Fibroblast of lung (primary cell): ENCODE measurements around the gene XYLT1.

Source experiments
- EZH2 ChIP-seq: IDR thresholded peaks from 2 replicates; pipeline ENCODE4 v1.5.1; 2012; ENCODE audit warnings: low read length, control low read depth, mild to moderate bottlenecking; ENCODE audit errors: missing control alignments
- TF ChIP-seq, protein P1 (sequence below), 2 donors: IDR thresholded peaks in 1 of 2; conservative IDR thresholded peaks in 1 of 2; 1 replicate in 1 of 2; 2 replicates in 1 of 2; pipeline ENCODE4 v1.5.1; 2011 to 2012; ENCODE audit warnings: low read length in 2 of 2, control low read depth in 1 of 2, inconsistent platforms in 1 of 2, low read depth in 1 of 2, mild to moderate bottlenecking in 1 of 2

DNA sequence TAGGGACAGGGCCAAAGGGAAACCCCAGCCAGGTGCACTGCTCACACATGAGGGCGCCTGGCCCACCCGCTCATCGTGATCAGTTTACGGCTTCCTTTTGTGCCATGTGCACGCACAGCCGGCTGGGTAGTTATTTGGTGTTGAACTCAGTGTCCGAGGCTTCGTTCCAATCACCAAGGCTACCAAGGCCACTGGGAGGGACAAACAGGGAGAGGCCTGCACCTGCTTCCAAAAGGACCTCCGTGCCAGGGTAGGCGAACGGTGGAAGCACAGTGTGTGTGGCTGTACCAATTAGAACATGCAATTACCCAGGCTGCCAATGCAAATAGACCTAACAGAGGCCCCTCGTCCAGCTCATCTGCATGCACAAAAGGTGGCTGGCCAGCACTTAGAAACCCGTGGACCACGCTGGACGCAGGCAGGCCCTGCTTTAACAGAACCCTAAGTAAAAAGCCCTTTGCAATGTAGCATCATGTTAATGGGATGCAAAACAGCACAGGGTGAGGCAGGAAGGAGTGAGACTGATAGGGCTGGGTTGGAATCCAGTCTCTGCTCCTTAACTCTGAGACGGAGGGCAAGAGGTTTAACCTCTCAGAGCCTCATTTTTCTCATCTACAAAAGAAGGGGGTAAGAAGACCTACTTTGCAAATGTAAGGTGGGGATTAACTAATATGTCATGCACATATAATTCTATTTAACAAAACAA lies 204.0 kb downstream of the XYLT1 start:
- TF ChIP-seq, protein P1, sequence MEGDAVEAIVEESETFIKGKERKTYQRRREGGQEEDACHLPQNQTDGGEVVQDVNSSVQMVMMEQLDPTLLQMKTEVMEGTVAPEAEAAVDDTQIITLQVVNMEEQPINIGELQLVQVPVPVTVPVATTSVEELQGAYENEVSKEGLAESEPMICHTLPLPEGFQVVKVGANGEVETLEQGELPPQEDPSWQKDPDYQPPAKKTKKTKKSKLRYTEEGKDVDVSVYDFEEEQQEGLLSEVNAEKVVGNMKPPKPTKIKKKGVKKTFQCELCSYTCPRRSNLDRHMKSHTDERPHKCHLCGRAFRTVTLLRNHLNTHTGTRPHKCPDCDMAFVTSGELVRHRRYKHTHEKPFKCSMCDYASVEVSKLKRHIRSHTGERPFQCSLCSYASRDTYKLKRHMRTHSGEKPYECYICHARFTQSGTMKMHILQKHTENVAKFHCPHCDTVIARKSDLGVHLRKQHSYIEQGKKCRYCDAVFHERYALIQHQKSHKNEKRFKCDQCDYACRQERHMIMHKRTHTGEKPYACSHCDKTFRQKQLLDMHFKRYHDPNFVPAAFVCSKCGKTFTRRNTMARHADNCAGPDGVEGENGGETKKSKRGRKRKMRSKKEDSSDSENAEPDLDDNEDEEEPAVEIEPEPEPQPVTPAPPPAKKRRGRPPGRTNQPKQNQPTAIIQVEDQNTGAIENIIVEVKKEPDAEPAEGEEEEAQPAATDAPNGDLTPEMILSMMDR (conservative IDR thresholded peaks at IDR 0.05 in 1 of 2, IDR thresholded peaks at IDR 0.05 in 1 of 2; ENCODE audit: low read depth in 1 of 2, low read length in 2 of 2), result no peak
- TF ChIP-seq EZH2, result no peak
